ENCODE results near the gene PRICKLE4.

- TF ChIP-seq CREB1 (IDR thresholded peaks at IDR 0.05), result no peak
- TF ChIP-seq JUND (IDR thresholded peaks at IDR 0.05; ENCODE audit: low read length), result no peak
- no peak for TF ChIP-seq JUN (IDR thresholded peaks at IDR 0.05; ENCODE audit: low read depth, low read length)
- TF ChIP-seq, protein P1, sequence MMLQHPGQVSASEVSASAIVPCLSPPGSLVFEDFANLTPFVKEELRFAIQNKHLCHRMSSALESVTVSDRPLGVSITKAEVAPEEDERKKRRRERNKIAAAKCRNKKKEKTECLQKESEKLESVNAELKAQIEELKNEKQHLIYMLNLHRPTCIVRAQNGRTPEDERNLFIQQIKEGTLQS (IDR thresholded peaks at IDR 0.05; ENCODE audit: insufficient read depth, low read depth, low read length), result no peak
- TF ChIP-seq POLR2AphosphoS5 (IDR thresholded peaks at IDR 0.05; ENCODE audit: low read depth, low read length), result no peak
- TF ChIP-seq, protein P2, sequence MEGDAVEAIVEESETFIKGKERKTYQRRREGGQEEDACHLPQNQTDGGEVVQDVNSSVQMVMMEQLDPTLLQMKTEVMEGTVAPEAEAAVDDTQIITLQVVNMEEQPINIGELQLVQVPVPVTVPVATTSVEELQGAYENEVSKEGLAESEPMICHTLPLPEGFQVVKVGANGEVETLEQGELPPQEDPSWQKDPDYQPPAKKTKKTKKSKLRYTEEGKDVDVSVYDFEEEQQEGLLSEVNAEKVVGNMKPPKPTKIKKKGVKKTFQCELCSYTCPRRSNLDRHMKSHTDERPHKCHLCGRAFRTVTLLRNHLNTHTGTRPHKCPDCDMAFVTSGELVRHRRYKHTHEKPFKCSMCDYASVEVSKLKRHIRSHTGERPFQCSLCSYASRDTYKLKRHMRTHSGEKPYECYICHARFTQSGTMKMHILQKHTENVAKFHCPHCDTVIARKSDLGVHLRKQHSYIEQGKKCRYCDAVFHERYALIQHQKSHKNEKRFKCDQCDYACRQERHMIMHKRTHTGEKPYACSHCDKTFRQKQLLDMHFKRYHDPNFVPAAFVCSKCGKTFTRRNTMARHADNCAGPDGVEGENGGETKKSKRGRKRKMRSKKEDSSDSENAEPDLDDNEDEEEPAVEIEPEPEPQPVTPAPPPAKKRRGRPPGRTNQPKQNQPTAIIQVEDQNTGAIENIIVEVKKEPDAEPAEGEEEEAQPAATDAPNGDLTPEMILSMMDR (IDR thresholded peaks at IDR 0.05; ENCODE audit: control extremely low read depth in 1 of 3, insufficient read depth in 1 of 3, low read depth in 1 of 3, low read length in 3 of 3), result no peak
- no peak for TF ChIP-seq MAFK (IDR thresholded peaks at IDR 0.05; ENCODE audit: low read depth, low read length)
Observed at GRCh38 chr6:41796474-41796873, 15.9 kb downstream of the PRICKLE4 start.
